ENCODE results near the gene AKT1. TPM values are rescaled to one million over a fixed set of nuclear protein-coding genes. Genes with fewer than 3 reads are reported as not detected.

Gene AKT1
- total and polyA plus RNA-seq, 2 of the 13 experiments (the other 11 are each of a cell fraction or from before 2014, with no cell fraction given) = 96.2 to 116 TPM

DNA sequence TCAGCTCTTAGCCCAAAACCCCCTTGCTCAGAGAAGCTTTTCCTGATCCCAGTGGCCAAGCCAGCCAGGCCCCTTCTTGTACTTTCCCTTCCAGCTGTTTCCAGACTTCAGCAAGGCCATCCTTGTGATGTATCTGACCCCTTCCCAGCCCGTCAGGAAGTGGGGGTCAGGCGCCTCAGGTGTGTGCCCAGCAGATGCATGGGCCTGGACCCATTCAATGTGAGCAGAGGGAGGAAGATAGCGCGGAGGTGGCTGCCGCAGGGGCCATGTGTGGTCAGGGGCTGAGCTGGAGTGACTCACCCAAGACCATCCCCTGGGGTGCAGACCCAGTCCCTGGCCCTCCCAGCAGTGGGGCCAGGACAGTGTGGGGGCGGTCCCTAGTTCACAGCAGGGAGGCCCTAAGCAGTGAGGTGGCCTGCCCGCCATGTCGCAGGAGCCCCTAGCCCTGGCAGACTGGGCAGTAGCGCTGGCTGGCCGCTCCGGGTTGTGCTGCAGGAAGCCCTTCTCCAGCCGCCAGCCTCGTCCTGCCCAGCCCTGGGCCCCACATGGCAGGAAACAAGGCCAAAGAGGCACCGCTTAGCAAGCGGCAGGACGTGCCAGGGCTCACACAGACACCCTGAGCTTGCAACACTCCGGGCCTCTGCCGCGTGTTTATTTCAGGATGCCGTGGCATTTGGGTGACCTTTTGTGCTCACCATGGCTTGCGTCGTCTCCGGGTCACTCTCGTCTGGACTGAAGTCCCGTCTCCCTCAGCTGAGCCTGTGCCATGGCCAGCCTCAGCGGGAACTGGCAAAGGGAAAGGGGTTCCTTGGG lies 59.5 kb downstream of the AKT1 start (continued):
- TF ChIP-seq, protein P1, sequence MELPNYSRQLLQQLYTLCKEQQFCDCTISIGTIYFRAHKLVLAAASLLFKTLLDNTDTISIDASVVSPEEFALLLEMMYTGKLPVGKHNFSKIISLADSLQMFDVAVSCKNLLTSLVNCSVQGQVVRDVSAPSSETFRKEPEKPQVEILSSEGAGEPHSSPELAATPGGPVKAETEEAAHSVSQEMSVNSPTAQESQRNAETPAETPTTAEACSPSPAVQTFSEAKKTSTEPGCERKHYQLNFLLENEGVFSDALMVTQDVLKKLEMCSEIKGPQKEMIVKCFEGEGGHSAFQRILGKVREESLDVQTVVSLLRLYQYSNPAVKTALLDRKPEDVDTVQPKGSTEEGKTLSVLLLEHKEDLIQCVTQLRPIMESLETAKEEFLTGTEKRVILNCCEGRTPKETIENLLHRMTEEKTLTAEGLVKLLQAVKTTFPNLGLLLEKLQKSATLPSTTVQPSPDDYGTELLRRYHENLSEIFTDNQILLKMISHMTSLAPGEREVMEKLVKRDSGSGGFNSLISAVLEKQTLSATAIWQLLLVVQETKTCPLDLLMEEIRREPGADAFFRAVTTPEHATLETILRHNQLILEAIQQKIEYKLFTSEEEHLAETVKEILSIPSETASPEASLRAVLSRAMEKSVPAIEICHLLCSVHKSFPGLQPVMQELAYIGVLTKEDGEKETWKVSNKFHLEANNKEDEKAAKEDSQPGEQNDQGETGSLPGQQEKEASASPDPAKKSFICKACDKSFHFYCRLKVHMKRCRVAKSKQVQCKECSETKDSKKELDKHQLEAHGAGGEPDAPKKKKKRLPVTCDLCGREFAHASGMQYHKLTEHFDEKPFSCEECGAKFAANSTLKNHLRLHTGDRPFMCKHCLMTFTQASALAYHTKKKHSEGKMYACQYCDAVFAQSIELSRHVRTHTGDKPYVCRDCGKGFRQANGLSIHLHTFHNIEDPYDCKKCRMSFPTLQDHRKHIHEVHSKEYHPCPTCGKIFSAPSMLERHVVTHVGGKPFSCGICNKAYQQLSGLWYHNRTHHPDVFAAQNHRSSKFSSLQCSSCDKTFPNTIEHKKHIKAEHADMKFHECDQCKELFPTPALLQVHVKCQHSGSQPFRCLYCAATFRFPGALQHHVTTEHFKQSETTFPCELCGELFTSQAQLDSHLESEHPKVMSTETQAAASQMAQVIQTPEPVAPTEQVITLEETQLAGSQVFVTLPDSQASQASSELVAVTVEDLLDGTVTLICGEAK (IDR thresholded peaks at IDR 0.05) = no peak
- TF ChIP-seq, protein P1 (CRISPR knock-in tag; IDR thresholded peaks at IDR 0.05) = peak; percentile 82
- TF ChIP-seq SP5 (CRISPR knock-in tag; IDR thresholded peaks at IDR 0.05; ENCODE audit: borderline replicate concordance, low read depth) (peak; percentile 68), MLLT10 (CRISPR knock-in tag; IDR thresholded peaks at IDR 0.05) (no peak), ZNF709 (CRISPR knock-in tag; IDR thresholded peaks at IDR 0.05) (peak; percentile 86; the same call in 1 of the 2 replicates), POLR2AphosphoS5 (IDR thresholded peaks at IDR 0.05; ENCODE audit: low read depth, low read length) (peak; percentile 63), ZNF660 (CRISPR knock-in tag; IDR thresholded peaks at IDR 0.05; ENCODE audit: borderline replicate concordance, low read depth) (no peak), TARDBP (CRISPR knock-in tag; IDR thresholded peaks at IDR 0.05) (peak; percentile 94; the same call in 1 of the 2 replicates), CENPT (CRISPR knock-in tag; IDR thresholded peaks at IDR 0.05; ENCODE audit: low read depth) (0 out of 2 replicates have a peak, but pooled peaks have one; percentile 76), MIXL1 (CRISPR knock-in tag; IDR thresholded peaks at IDR 0.05) (peak; percentile 88), NCOA2 (CRISPR knock-in tag; IDR thresholded peaks at IDR 0.05) (peak; percentile 46; the same call in 1 of the 2 replicates), NFKB2 (CRISPR knock-in tag; IDR thresholded peaks at IDR 0.05; ENCODE audit: borderline replicate concordance) (peak; percentile 91), YY1 (IDR thresholded peaks at IDR 0.05; ENCODE audit: insufficient read depth, insufficient replicate concordance, low read depth, low read length) (peak; percentile 66), ZNF431 (CRISPR knock-in tag; IDR thresholded peaks at IDR 0.05; ENCODE audit: borderline replicate concordance, low read depth) (peak; percentile 84)
- TF ChIP-seq, protein P2, sequence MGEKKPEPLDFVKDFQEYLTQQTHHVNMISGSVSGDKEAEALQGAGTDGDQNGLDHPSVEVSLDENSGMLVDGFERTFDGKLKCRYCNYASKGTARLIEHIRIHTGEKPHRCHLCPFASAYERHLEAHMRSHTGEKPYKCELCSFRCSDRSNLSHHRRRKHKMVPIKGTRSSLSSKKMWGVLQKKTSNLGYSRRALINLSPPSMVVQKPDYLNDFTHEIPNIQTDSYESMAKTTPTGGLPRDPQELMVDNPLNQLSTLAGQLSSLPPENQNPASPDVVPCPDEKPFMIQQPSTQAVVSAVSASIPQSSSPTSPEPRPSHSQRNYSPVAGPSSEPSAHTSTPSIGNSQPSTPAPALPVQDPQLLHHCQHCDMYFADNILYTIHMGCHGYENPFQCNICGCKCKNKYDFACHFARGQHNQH (CRISPR knock-in tag; IDR thresholded peaks at IDR 0.05) = peak; percentile 98
- TF ChIP-seq, protein P3, sequence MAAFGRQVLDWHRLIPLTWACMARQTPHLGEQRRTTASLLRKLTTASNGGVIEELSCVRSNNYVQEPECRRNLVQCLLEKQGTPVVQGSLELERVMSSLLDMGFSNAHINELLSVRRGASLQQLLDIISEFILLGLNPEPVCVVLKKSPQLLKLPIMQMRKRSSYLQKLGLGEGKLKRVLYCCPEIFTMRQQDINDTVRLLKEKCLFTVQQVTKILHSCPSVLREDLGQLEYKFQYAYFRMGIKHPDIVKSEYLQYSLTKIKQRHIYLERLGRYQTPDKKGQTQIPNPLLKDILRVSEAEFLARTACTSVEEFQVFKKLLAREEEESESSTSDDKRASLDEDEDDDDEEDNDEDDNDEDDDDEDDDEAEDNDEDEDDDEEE (CRISPR knock-in tag; IDR thresholded peaks at IDR 0.05) = peak; percentile 82; the same call in 1 of the 2 replicates
- TF ChIP-seq, protein P4, sequence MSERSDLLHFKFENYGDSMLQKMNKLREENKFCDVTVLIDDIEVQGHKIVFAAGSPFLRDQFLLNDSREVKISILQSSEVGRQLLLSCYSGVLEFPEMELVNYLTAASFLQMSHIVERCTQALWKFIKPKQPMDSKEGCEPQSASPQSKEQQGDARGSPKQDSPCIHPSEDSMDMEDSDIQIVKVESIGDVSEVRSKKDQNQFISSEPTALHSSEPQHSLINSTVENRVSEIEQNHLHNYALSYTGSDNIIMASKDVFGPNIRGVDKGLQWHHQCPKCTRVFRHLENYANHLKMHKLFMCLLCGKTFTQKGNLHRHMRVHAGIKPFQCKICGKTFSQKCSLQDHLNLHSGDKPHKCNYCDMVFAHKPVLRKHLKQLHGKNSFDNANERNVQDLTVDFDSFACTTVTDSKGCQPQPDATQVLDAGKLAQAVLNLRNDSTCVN (CRISPR knock-in tag; IDR thresholded peaks at IDR 0.05; ENCODE audit: borderline replicate concordance) = peak; percentile 84; the same call in 1 of the 2 replicates
